C4-2B (cell line): ENCODE measurements around the gene CCDC181.

Experiments used
- H3K27ac ChIP-seq: fragments of 450-650 bp; 2 replicates; pipeline ENCODE4 v1.5.1; 2017
- CTCF ChIP-seq: fragments of 450-650 bp; conservative IDR thresholded peaks from 2 replicates; pipeline ENCODE4 v1.5.1; 2017; ENCODE audit warnings: mild to moderate bottlenecking
- ZFX ChIP-seq: fragments of 450-650 bp; IDR thresholded peaks from 2 replicates; pipeline ENCODE4 v1.6.1; 2017

Gene CCDC181

GRCh38 chr1:169348383-169349036, 78.8 kb downstream of the CCDC181 start:
- TF ChIP-seq CTCF (peak; percentile 91), ZFX (no peak)
- H3K27ac ChIP-seq, result no peak overlapping the region

- H3K27ac ChIP-seq, result no peak overlapping the region
- TF ChIP-seq ZFX, result no peak
- TF ChIP-seq CTCF, result no peak
Observed at GRCh38 chr1:169347688-169348382, 79.4 kb downstream of the CCDC181 start.

DNA sequence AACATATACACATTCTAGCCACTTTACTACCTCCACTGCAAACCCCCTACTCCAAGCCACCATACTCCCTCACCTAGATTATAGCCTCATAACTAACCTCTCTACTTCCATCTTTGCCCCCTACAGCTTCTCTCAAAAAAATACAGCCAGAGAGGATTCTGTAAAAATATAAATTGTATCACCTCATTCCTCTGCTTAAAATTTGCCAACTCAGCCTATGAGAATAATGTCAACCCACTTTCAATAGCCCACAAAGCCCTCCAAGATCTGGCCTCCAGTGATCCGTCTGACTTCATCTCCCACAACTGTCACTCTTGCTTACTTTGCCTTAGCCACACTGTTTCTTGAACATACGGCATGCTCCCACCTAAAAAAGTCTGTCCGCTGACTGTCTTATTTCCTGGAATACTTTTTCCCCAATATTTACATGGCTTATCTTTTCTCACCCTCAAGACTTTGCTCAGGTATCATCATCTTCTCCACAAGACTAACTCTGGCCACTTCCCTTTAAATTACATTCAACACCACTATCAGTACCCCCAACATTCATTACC, 81.2 kb downstream of the CCDC181 start:
- no peak for TF ChIP-seq CTCF
- no peak for TF ChIP-seq ZFX
- H3K27ac ChIP-seq, result no peak overlapping the region

- no peak overlapping the region for H3K27ac ChIP-seq
- TF ChIP-seq CTCF (no peak), ZFX (no peak)
Observed at GRCh38 chr1:169345511-169345910, 81.8 kb downstream of the CCDC181 start.
